GM11168 (cell line): ENCODE data around the gene SDC1.

Source experiments
- in situ Hi-C: fragments of 300-500 bp; cut with MboI; formaldehyde crosslinking; loops from one replicate; pipeline ENCODE4 v1.12.0; 2022; ENCODE audit warnings: low sequenced_read_pairs; ENCODE audit not compliant: unreplicated experiment

SDC1 gene

DNA sequence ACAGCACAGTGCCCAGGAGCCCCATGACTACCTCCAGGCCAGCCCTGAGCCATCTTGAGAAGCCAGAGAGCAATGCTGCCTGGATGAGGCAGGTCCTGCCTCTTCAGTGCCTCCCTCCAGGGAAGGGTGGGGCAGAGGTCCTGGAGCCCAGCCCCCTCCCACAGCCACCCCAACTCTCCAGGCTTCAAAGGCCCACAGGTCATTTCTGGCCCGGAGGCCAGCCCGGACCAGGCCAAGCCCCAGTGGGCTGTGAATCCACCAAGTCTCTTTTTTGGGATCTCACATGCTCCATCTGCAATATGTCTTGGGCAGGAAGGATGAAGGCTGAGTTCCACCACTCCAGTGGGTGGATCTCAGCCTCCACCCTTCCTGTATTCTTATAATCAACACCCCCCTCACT is 36.7 kb downstream of the SDC1 start:
- in situ Hi-C loops, result no loop called here

GRCh38 chr2:20187331-20187730 is 37.6 kb downstream of the SDC1 start:
- in situ Hi-C loops, result no loop called here

- in situ Hi-C loops, result no loop called here
Observed at GRCh38 chr2:20186855-20187187, 38.1 kb downstream of the SDC1 start.

- in situ Hi-C loops, result no loop called here
Observed at GRCh38 chr2:20186078-20186854, 38.7 kb downstream of the SDC1 start.

- in situ Hi-C loops, result no loop called here
Observed at GRCh38 chr2:20185176-20186022, 39.5 kb downstream of the SDC1 start.

DNA sequence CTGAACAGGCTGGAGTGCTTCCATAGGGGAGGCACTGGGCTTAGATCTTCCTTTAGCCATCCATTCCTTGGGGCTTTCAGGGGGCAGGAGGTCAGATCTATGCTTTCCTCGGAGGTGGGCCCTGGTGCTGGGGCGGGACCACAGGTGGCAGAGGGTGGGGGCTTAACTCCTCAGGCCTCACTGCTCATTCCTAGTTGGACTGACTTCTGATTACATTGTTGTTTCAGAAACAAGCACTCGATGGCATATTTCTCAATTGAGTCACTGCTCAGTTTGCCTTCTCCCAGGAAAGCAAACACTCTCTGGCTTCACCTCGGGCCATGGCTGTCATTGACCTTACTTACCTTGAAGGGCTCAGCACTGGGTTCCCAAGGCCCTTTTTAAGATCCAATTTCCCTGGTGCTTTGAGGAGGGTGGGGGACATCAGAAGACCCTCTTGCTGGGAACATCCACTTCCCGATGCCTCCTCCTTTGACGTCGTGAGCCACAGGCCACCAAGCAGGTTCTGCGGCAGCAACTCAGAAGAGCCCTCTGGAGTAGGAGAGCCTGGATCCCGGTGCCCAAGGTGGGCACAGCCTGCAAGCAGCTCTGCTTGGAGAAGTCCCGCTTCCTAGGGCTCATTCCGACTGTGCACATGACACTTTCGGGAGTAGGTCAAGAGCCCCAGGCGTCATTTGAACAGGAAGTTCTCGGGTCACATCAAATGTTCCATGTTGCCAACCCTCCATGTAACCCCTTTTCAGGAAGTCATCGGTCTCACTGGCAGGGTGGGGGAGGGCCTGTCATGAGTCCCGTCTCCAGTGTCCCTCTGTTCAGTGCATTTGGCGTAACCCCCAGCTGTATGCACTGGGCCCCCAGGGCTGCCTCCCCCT is 40.6 kb downstream of the SDC1 start:
- in situ Hi-C loops, result no loop called here

GRCh38 chr2:20183373-20183772 is 41.6 kb downstream of the SDC1 start:
- in situ Hi-C loops, result no loop called here

DNA sequence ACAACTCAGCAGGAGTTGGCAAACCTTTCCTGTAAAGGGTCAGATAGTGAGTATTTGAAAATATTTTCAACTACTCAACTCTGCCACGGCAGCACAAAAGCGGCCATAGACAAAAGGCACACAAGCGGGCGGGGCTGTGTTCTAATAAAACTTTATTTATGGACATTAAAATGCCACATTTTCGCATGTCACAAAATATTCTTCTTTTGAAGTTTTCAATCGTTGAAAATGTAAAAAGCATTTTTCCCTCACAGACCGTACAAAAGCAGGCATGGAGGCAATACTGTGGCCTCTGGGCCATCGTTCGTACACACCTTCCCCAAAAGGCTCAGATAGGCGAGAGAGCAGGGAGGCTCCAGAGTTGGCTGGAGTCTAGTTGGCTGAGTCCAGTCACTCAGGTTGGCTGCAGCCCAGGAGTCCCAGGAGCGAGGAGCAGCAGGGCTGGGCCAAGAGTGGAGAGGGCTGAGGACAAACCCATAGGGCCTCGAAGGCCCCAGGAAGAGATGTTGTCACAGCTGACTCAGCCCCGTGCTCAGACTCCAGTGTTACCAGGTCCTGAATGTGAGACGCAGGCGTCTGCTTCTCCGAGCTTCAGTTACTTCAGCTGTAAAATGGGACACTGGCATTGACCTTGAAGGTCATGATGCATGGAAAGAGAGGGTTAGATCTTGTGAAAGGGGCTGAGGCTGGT is 42.5 kb downstream of the SDC1 start:
- in situ Hi-C loops, result no loop called here

DNA sequence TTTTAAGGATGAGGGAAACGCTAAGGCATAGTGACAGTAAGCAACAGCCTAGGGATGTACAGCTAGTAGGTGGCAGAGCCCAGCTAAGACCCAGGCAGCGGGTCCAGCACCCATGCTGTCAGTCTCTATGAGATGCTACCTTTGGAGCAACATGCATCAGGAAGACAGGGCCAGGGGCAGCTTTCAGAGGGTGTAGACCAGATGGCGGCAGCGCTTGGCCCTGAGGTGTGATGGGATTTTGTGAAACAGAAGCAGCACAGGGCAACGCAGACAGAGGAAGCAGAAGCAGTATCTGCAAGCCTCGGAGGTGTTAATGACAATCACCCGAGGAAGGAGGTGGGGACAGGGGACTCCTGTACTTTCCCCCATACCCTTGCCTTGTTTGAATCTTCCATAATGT is 43.2 kb downstream of the SDC1 start:
- in situ Hi-C loops, result no loop called here

GRCh38 chr2:20180676-20181648 is 44.0 kb downstream of the SDC1 start:
- in situ Hi-C loops, result no loop called here

GRCh38 chr2:20179755-20180594 is 45.0 kb downstream of the SDC1 start:
- in situ Hi-C loops, result no loop called here

DNA sequence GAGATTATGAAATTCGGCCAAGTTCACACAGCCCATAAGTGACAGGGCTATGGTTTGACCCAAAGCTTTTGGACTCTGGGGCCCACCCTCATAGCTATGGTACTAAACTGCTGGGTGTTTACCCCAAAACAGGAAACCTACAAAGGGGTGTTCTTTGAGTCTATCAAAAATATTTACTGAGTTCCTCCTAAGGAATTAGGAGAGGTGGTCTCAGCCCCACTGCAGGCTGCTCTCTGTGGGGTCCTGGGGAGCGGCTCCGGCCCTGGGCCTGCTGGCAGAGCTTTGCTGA is 45.5 kb downstream of the SDC1 start:
- in situ Hi-C loops, result no loop called here

DNA sequence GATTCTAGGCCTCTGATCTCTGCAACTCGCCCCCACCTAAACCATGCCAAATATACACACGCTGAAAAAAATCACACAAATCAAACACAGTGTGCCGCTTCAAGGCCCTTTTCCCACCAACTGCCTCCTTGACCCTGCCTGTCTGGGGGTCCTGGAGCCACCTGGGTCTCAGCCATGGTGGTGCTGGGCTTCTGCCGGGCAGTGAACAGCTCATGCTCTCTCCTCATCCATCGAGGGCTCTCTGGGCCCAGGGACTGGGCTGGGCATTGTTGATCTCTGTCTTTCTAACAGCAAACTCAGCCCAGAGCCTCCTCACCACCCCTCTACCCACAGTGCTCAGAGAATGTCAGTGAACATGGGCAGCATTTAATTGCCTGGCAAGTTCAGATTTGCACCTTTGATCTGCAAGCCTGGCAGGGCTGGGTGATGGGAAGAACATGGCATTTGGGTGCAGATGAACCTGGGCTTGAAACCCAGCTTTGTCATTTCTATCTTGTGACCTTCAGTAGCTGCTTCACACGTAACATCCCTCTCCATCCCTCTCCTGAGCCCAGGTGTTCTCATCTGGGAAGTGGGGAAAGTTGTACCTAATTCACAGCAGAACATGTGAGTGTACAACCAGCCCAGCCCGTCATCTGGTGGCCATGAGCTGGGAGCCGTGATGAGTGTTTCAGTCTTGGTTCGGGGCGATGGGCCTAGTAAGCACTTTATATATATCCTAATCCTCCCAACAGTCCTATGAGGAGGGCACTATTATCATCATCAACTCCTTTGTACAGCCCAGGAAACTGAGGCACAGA is 46.1 kb downstream of the SDC1 start:
- in situ Hi-C loops, result no loop called here

- in situ Hi-C loops, result no loop called here
Observed at GRCh38 chr2:20178249-20178607, 46.7 kb downstream of the SDC1 start.

DNA sequence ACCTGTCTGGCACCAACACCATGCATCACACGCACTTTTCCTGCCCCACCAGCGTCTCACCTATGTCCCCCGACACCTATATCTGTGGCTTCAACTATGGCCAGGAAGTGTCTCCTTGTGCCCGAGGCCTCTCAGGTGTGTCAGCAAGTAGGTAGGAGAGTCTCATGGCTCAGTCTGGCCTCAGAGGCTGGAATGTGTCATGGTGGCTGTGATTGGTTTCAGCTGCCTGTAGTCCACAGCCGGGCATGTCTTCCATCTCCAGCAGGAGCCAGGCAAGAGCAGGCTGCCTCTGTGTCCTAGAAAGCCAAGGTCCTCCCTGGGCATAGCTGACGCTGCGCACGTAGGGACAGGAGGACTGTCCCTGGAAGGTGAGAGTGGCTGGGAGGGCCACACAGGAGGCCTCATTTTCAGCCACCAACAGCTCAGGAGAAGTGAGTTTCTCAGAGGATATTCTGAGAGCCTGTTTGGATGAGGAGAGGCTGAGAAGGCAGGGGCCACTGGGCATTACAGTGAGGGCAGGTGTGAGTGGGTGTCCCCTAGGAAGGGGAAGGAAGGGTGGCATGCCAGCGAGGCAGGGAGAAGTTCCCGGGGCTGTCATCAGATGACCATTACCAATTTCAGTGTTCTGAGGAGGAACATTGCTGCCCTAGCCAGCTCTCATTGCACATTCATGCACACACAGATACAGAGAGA is 47.2 kb downstream of the SDC1 start:
- in situ Hi-C loops, result no loop called here

- in situ Hi-C loops, result no loop called here
Observed at GRCh38 chr2:20176760-20177159, 48.2 kb downstream of the SDC1 start.

- in situ Hi-C loops, result no loop called here
Observed at GRCh38 chr2:20175931-20176330, 49.0 kb downstream of the SDC1 start.
